CD4-positive, alpha-beta T cell (primary cell): ENCODE data around the gene RPP21. TPM values are rescaled to one million over a fixed set of nuclear protein-coding genes. Genes with fewer than 3 reads are reported as not detected.

Source experiments
- ATAC-seq: fragments of 200-7000 bp; cut with Tn5 transposase; one replicate; pipeline ENCODE4 v1.10.0; 2022; ENCODE audit warnings: mild to moderate bottlenecking; ENCODE audit not compliant: poor library complexity
- CTCF ChIA-PET: fragments of 350-600 bp; sonication (Branson Sonifier 250); formaldehyde crosslinking; loops from one replicate; lab custom pipeline; 2021; ENCODE audit warnings: antibody characterized with exemption, inconsistent platforms; lab: Charles Lee
- POLR2A ChIA-PET: fragments of 350-600 bp; sonication (Branson Sonifier 250); formaldehyde crosslinking; loops from one replicate; lab custom pipeline; 2021; ENCODE audit warnings: antibody characterized with exemption, inconsistent platforms; lab: Charles Lee
- DNase-seq, 14 experiments: peaks; one replicate each; pipeline ENCODE4 v3.0.0-alpha.2; 2013 to 2020; ENCODE audit warnings: mixed read lengths in 2 of 14
- H3K27ac ChIP-seq, 2 donors: one replicate each; pipeline versions ENCODE4 v1.5.1 to v1.7.0; 2013; ENCODE audit warnings: low read length in 2 of 2, low read depth in 1 of 2, mild to moderate bottlenecking in 1 of 2
- H3K27me3 ChIP-seq, 2 experiments: 1 replicate in 1 of 2; 2 replicates in 1 of 2; pipeline versions ENCODE4 v1.6.1 to v1.7.0; 2013; ENCODE audit warnings: low read length in 2 of 2, control low read depth in 1 of 2, mild to moderate bottlenecking in 1 of 2, moderate library complexity in 1 of 2; ENCODE audit not compliant: insufficient read depth in 2 of 2, control insufficient read depth in 1 of 2
- H3K36me3 ChIP-seq: one replicate; pipeline ENCODE4 v1.6.1; 2013; ENCODE audit warnings: low read length, control low read depth; ENCODE audit not compliant: insufficient read depth
- H3K4me1 ChIP-seq: one replicate; pipeline ENCODE4 v1.6.1; 2013; ENCODE audit warnings: low read length, control low read depth; ENCODE audit not compliant: insufficient read depth
- H3K4me3 ChIP-seq: one replicate; pipeline ENCODE4 v1.5.1; 2013; ENCODE audit warnings: mild to moderate bottlenecking, low read length, moderate library complexity
- H3K9me3 ChIP-seq, 2 experiments: 1 replicate in 1 of 2; 2 replicates in 1 of 2; pipeline versions ENCODE4 v1.6.1 to v1.7.0; 2013; ENCODE audit warnings: low read length in 2 of 2, mild to moderate bottlenecking in 2 of 2, control low read depth in 1 of 2, moderate library complexity in 1 of 2; ENCODE audit not compliant: control insufficient read depth in 1 of 2, insufficient read depth in 1 of 2
- H3K27ac Mint-ChIP-seq: one replicate; pipeline ENCODE4 v1.8.0; 2020; ENCODE audit warnings: mixed read lengths
- H3K27me3 Mint-ChIP-seq: one replicate; pipeline ENCODE4 v1.8.0; 2021; ENCODE audit warnings: mixed read lengths
- H3K36me3 Mint-ChIP-seq: one replicate; pipeline ENCODE4 v1.8.0; 2021; ENCODE audit warnings: low read depth, mixed read lengths
- H3K4me1 Mint-ChIP-seq: one replicate; pipeline ENCODE4 v1.8.0; 2021; ENCODE audit warnings: low read depth, mixed read lengths
- H3K4me3 Mint-ChIP-seq: one replicate; pipeline ENCODE4 v1.8.0; 2020; ENCODE audit warnings: mild to moderate bottlenecking, mixed read lengths
- H3K9me3 Mint-ChIP-seq: one replicate; pipeline ENCODE4 v1.8.0; 2020; ENCODE audit warnings: mixed read lengths
- intact Hi-C, 2 experiments: fragments of 100-400 bp; cut with DNase I in 1 of 2; cut with micrococcal nuclease in 1 of 2; formaldehyde crosslinking; loops; one replicate each; pipeline versions ENCODE4 v1.15.1 to v1.9.0; 2023 to 2025; cut with DNase I, micrococcal nuclease
- total RNA-seq, 174 experiments: library from RNA in 2 of 174; stranded (reverse) in 2 of 174; gene quantifications; one replicate each; pipeline ENCODE4 v1.2.3 and lab custom pipeline; 2021 to 2026
- TF ChIP-seq, protein P1 (sequence below): fragments of 200-600 bp; IDR thresholded peaks from one replicate; pipeline ENCODE4 v1.8.0; 2022; ENCODE audit warnings: antibody characterized with exemption, mild to moderate bottlenecking

RPP21 gene
- total RNA-seq, 2 experiments from 2014 or later = 42.8 to 51.9 TPM

GRCh38 chr6:30326526-30327231 lies 18.3 kb upstream of the RPP21 start, which contains the start of gene TRIM39:
Gene TRIM39, plus strand, starts transcription at chr6:30326927. Its CDS starts 2,391 bp downstream, at chr6:30329318.
- Mint-ChIP-seq H3K4me1 (peaks cover 68% of the 10 kb centered on the region), H3K4me3 (peak within 1 kb of the TSS; percentile 97), H3K27me3 (no peaks in the 10 kb centered on the region), H3K9me3 (no peaks in the 10 kb centered on the region), H3K36me3 (peaks cover 64% of the 10 kb centered on the region), H3K27ac (peak within 1 kb of the TSS; percentile 97)
- DNase-seq = peak; percentile 73 to 97 (median 86)
- POLR2A ChIA-PET = interaction anchor here (0.6 to 3.4 kb wide), 28 partner anchors 10 to 1632 kb away, joined by 3 to 61 read pairs (median 5); partner anchors contain the start of genes DDX39B, MDC1, MRPS18B and NELFE
- Histone ChIP-seq H3K36me3 (peaks cover 28% of the 10 kb centered on the region), H3K27ac (peak within 1 kb of the TSS; percentile 98 to 99), H3K4me1 (peaks cover 52% of the 10 kb centered on the region), H3K27me3 (no peaks in the 10 kb centered on the region), H3K4me3 (peak within 1 kb of the TSS; percentile 83), H3K9me3 (no peaks in the 10 kb centered on the region)
- TF ChIP-seq, protein P1, sequence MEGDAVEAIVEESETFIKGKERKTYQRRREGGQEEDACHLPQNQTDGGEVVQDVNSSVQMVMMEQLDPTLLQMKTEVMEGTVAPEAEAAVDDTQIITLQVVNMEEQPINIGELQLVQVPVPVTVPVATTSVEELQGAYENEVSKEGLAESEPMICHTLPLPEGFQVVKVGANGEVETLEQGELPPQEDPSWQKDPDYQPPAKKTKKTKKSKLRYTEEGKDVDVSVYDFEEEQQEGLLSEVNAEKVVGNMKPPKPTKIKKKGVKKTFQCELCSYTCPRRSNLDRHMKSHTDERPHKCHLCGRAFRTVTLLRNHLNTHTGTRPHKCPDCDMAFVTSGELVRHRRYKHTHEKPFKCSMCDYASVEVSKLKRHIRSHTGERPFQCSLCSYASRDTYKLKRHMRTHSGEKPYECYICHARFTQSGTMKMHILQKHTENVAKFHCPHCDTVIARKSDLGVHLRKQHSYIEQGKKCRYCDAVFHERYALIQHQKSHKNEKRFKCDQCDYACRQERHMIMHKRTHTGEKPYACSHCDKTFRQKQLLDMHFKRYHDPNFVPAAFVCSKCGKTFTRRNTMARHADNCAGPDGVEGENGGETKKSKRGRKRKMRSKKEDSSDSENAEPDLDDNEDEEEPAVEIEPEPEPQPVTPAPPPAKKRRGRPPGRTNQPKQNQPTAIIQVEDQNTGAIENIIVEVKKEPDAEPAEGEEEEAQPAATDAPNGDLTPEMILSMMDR = no peak
- intact Hi-C loops = loop anchor here (1.0 to 10.0 kb wide), 7 partner anchors 19 to 588 kb away; partner anchors contain the start of genes RPP21 (in 2 of the 2), POLR1H (in 1 of the 2), PPP1R11 (in 1 of the 2) and TRIM26 (in 1 of the 2)
- CTCF ChIA-PET = interaction anchor here (0.6 to 1.7 kb wide), 4 partner anchors 9 to 223 kb away, joined by 3 to 7 read pairs (median 4); no protein-coding TSS in a partner anchor
- ATAC-seq = peak; percentile 59

- H3K27me3 Mint-ChIP-seq = no peaks in the 10 kb centered on the region
- Histone ChIP-seq H3K9me3 (no peaks in the 10 kb centered on the region), H3K27ac (peak overlapping the region; percentile 98 to 99), H3K4me1 (peaks cover 46% of the 10 kb centered on the region), H3K27me3 (no peaks in the 10 kb centered on the region), H3K36me3 (peaks cover 33% of the 10 kb centered on the region), H3K4me3 (peak overlapping the region; percentile 83)
- peaks cover 70% of the 10 kb centered on the region for H3K36me3 Mint-ChIP-seq
- ChIA-PET POLR2A (interaction anchor here (0.6 to 3.4 kb wide), 15 partner anchors 10 to 288 kb away, joined by 3 to 61 read pairs (median 9); partner anchors contain the start of genes POLR1H, PRR3, RPP21 and TRIM26), CTCF (interaction anchor here (1.7 kb wide), 1 partner anchor 10 kb away, joined by 7 read pairs; no protein-coding TSS in a partner anchor)
- H3K4me1 Mint-ChIP-seq = peaks cover 62% of the 10 kb centered on the region
- H3K9me3 Mint-ChIP-seq = no peaks in the 10 kb centered on the region
- ATAC-seq (no peak), DNase-seq (peak in 1 of 14 experiments; percentile 90)
- peak overlapping the region; percentile 97 for H3K27ac Mint-ChIP-seq
- intact Hi-C loops = loop anchor here (1.0 to 10.0 kb wide), 7 partner anchors 18 to 588 kb away; partner anchors contain the start of genes POLR1H (in 1 of the 2), PPP1R11 (in 1 of the 2), RPP21 (in 1 of the 2) and TRIM26 (in 1 of the 2)
- TF ChIP-seq, protein P1 = no peak
- peak overlapping the region; percentile 97 for H3K4me3 Mint-ChIP-seq
These were observed 17.7 kb upstream of the RPP21 start for GRCh38 chr6:30327232-30327746.

DNA sequence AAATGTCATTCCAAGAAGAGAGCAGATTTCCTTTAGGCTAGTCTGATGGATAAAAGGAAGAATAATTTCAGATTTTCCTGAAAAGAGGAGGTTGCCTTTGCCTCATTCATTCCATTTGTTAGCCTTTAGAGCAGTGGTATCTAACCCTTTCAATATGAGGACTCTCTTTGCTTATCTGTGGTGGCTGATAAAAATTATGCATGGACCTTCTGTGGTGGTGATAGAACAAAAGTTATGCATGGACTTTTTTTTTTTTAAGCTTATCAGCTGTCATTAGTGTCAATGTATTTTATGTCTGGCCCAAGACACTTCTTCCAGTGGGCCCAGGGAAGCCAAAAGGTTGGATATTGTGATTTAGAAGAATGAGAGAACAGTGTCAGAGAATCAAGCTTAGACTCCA lies 16.6 kb upstream of the RPP21 start:
- no peak for ATAC-seq
- TF ChIP-seq, protein P1 = no peak
- Mint-ChIP-seq H3K36me3 (peaks cover 78% of the 10 kb centered on the region), H3K4me3 (peak overlapping the region; percentile 97), H3K27ac (peak overlapping the region; percentile 97), H3K9me3 (no peaks in the 10 kb centered on the region), H3K4me1 (peaks cover 52% of the 10 kb centered on the region), H3K27me3 (no peaks in the 10 kb centered on the region)
- no peaks in the 10 kb centered on the region for H3K9me3 ChIP-seq
- H3K4me1 ChIP-seq = peaks cover 35% of the 10 kb centered on the region
- POLR2A ChIA-PET = interaction anchor here (1.5 to 3.4 kb wide), 2 partner anchors 16 to 115 kb away, joined by 3 to 61 read pairs; partner anchors contain the start of genes RPP21 and TRIM26
- H3K36me3 ChIP-seq = peaks cover 33% of the 10 kb centered on the region
- CTCF ChIA-PET = interaction anchor here (1.4 kb wide), 1 partner anchor 125 kb away, joined by 6 read pairs; no protein-coding TSS in a partner anchor
- no peak overlapping the region for H3K27ac ChIP-seq
- no peak overlapping the region for H3K4me3 ChIP-seq
- no peaks in the 10 kb centered on the region for H3K27me3 ChIP-seq
- DNase-seq = no peak
- intact Hi-C loops = loop anchor here (5.0 to 10.0 kb wide), 4 partner anchors 71 to 586 kb away; partner anchors contain the start of genes POLR1H (in 1 of the 2) and VARS2 (in 1 of the 2)
